ENCODE data around the gene KISS1R. TPM values are rescaled to one million over a fixed set of nuclear protein-coding genes. Genes with fewer than 3 reads are reported as not detected.
"Not testable (repeated sequence)": the region's sequence is repeated elsewhere in the genome, so short reads cannot be mapped to it uniquely, and the experiment has no call there.

Gene KISS1R
- total and polyA plus RNA-seq, 2 donors from 2014 or later = 0.69 TPM; not detected in 1

DNA sequence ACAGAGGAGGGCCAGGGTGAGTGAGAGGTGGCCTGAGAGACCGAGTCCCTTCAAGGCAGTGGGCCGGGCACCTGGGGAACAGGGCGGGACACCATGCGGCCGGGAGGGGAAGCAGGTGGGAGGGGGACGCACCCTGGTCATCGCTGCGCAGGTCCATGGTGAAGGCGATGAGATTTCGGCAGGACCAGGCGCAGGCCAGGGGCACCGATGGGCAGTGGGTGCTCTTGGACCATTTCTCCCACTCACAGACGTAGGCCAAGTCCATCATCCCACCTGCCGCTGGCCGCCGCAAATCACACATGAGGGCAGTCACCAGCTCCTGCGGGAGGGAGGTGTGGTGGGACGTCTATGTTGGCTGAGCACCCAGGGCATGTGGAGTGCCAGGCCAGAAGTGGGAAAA lies 26.3 kb upstream of the KISS1R start:
- intact Hi-C loops (cut with DNase I) = no loop called here
- no peak overlapping the region for H3K4me3 ChIP-seq (ENCODE audit: low read length in 3 of 3)
- peak in 1 of 5 donors; percentile 74 for DNase-seq

DNA sequence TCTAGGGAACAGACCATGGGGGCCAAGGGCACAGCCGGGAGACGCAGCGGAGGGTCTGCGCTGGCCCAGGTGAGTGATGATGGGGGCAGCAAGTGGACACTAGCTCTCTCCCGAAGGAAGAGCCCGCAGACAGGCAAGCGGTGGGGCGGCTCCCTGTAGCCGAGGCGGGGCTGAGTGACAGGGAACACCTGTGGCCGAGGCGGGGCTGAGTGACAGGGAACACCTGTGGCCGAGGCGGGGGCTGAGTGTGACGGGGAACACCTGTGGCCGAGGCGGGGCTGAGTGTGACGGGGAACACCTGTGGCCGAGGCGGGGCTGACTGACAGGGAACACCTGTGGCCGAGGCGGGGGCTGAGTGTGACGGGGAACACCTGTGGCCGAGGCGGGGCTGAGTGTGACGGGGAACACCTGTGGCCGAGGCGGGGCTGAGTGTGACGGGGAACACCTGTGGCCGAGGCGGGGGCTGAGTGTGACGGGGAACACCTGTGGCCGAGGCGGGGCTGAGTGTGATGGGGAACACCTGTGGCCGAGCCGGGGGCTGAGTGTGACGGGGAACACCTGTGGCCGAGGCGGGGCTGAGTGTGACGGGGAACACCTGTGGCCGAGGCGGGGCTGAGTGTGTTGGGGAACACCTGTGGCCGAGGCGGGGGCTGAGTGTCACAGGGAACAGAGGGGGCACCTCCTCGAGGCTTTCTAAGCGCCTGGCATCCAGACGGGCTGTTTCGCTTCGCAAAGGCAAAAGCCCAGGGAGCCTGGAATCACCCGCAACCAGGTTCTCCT lies 25.5 kb upstream of the KISS1R start:
- Histone ChIP-seq H3K4me3 (ENCODE audit: low read length in 3 of 3) (peak overlapping the region; percentile 56 to 69 (median 61)), H3K9ac (ENCODE audit: low read length in 3 of 3) (peak overlapping the region in 1 of 3 donors; percentile 73)
- H3K4me1 ChIP-seq (ENCODE audit: control insufficient read depth in 2 of 3, insufficient read depth in 2 of 3, low read depth in 1 of 3, low read length in 3 of 3); intact Hi-C loops (cut with DNase I); H3K27me3 ChIP-seq (ENCODE audit: control insufficient read depth, insufficient read depth, low read length); H3K36me3 ChIP-seq (ENCODE audit: control insufficient read depth in 2 of 3, insufficient read depth in 3 of 3, low read length in 3 of 3); H3K27ac ChIP-seq (ENCODE audit: low read depth in 2 of 2, low read length in 2 of 2); FAIRE-seq; H3K9me3 ChIP-seq (ENCODE audit: control insufficient read depth in 2 of 3, insufficient read depth in 1 of 3, low read length in 3 of 3): not testable (repeated sequence)
- peak in 2 of 5 donors; percentile 55 to 79 for DNase-seq

More for the DNA sequence above, 26.3 kb upstream of the KISS1R start:
- Histone ChIP-seq H3K36me3 (ENCODE audit: control insufficient read depth in 2 of 3, insufficient read depth in 3 of 3, low read length in 3 of 3) (peaks cover 0 to 10% (median 6%) of the 10 kb centered on the region in 3 donors), H3K27ac (ENCODE audit: low read depth in 2 of 2, low read length in 2 of 2) (no peak overlapping the region), H3K9ac (ENCODE audit: low read length in 3 of 3) (no peak overlapping the region), H3K9me3 (ENCODE audit: control insufficient read depth in 2 of 3, insufficient read depth in 1 of 3, low read length in 3 of 3) (no peaks in the 10 kb centered on the region), H3K4me1 (ENCODE audit: control insufficient read depth in 2 of 3, insufficient read depth in 2 of 3, low read depth in 1 of 3, low read length in 3 of 3) (peaks cover 0 to 2% (median 0%) of the 10 kb centered on the region in 3 donors), H3K27me3 (ENCODE audit: control insufficient read depth, insufficient read depth, low read length) (no peaks in the 10 kb centered on the region)
- TF ChIP-seq, protein P1, sequence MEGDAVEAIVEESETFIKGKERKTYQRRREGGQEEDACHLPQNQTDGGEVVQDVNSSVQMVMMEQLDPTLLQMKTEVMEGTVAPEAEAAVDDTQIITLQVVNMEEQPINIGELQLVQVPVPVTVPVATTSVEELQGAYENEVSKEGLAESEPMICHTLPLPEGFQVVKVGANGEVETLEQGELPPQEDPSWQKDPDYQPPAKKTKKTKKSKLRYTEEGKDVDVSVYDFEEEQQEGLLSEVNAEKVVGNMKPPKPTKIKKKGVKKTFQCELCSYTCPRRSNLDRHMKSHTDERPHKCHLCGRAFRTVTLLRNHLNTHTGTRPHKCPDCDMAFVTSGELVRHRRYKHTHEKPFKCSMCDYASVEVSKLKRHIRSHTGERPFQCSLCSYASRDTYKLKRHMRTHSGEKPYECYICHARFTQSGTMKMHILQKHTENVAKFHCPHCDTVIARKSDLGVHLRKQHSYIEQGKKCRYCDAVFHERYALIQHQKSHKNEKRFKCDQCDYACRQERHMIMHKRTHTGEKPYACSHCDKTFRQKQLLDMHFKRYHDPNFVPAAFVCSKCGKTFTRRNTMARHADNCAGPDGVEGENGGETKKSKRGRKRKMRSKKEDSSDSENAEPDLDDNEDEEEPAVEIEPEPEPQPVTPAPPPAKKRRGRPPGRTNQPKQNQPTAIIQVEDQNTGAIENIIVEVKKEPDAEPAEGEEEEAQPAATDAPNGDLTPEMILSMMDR (IDR thresholded peaks at IDR 0.05; ENCODE audit: borderline replicate concordance, extremely low read depth, insufficient read depth) = no peak
- no peak for FAIRE-seq

DNA sequence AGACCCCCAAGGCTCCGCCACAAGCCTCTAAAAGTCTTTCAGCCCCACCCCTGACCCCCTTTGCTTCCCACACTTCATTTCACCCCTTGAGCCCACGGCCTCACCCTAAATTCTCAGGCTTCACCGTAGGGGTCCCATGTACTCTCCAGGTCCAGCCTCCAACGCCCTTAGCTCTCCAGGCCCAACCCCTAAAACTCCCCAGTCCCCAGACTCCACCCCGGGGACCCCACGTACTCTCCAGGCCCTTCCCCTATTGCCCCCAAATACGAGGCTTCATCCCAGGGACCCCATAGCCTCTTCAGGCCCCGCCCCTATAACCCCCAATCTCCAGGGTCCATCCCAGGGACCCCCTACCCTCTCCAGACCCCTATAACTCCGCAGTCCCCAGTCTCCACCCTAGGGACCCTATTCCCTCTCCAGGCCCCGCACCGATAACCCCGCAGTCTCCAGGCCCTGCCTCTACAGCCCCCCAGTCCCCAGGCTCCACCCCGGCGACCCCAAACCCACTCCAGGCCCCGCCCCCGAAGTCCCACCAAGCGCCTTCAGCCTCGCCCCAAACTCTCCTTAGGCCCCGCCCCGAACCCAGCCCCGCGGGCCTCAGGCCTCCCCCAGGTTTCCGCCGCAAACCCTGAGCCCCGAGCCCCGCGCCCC lies 24.8 kb upstream of the KISS1R start:
- DNase-seq = peak in 2 of 5 donors; percentile 60 to 87
- Histone ChIP-seq H3K9me3 (ENCODE audit: control insufficient read depth in 2 of 3, insufficient read depth in 1 of 3, low read length in 3 of 3) (no peaks in the 10 kb centered on the region), H3K9ac (ENCODE audit: low read length in 3 of 3) (peak overlapping the region; percentile 22 to 73 (median 41)), H3K27ac (ENCODE audit: low read depth in 2 of 2, low read length in 2 of 2) (peak overlapping the region in 1 of 2 donors; percentile 32), H3K36me3 (ENCODE audit: control insufficient read depth in 2 of 3, insufficient read depth in 3 of 3, low read length in 3 of 3) (peaks cover 0 to 4% (median 3%) of the 10 kb centered on the region in 3 donors), H3K27me3 (ENCODE audit: control insufficient read depth, insufficient read depth, low read length) (no peaks in the 10 kb centered on the region), H3K4me3 (ENCODE audit: low read length in 3 of 3) (peak overlapping the region; percentile 56 to 69 (median 61)), H3K4me1 (ENCODE audit: control insufficient read depth in 2 of 3, insufficient read depth in 2 of 3, low read depth in 1 of 3, low read length in 3 of 3) (peaks cover 0 to 2% (median 0%) of the 10 kb centered on the region in 3 donors)
- TF ChIP-seq, protein P1 (IDR thresholded peaks at IDR 0.05; ENCODE audit: borderline replicate concordance, extremely low read depth, insufficient read depth) = no peak
- intact Hi-C loops (cut with DNase I) = no loop called here
- FAIRE-seq = no peak
